Measurements from ENCODE around the gene HLCS. TPM values are rescaled to one million over a fixed set of nuclear protein-coding genes. Genes with fewer than 3 reads are reported as not detected.

HLCS gene
- total and polyA plus RNA-seq, 10 of the 15 experiments (the other 5 are each of a cell fraction or from before 2014, with no cell fraction given): 1.5 to 12.7 (median 9.6) TPM

GRCh38 chr21:36881228-36881627, 85.2 kb downstream of the HLCS start (continued):
- TF ChIP-seq POLR2AphosphoS5 (IDR thresholded peaks at IDR 0.05; ENCODE audit: low read length) (no peak), BCL11A (IDR thresholded peaks at IDR 0.05; ENCODE audit: low read depth, low read length) (no peak), BCL3 (IDR thresholded peaks at IDR 0.05; ENCODE audit: borderline replicate concordance, insufficient read depth, low read depth, low read length, poor library complexity, severe bottlenecking) (no peak), USF1 (IDR thresholded peaks at IDR 0.05; ENCODE audit: borderline replicate concordance, extremely low read length, insufficient read depth, low read depth, low read length) (no peak), REST (IDR thresholded peaks at IDR 0.05; ENCODE audit: low read depth, low read length) (no peak), JUNB (IDR thresholded peaks at IDR 0.05) (no peak), CBX3 (IDR thresholded peaks at IDR 0.05; ENCODE audit: borderline replicate concordance, low read depth) (no peak), CBFB (IDR thresholded peaks at IDR 0.05; ENCODE audit: low read depth) (no peak)

All from GM12878 (cell line).